GM18499 (cell line): ENCODE measurements around the gene PIGR.

ENCODE experiments used
- ATAC-seq: cut with Tn5 transposase; IDR thresholded peaks from one replicate; pipeline ENCODE4 v1.9.1; 2021; ENCODE audit warnings: moderate number of reproducible peaks; ENCODE audit not compliant: insufficient read depth, unreplicated experiment

PIGR gene

GRCh38 chr1:206913766-206914537, 32.3 kb downstream of the PIGR start:
- no peak for ATAC-seq

GRCh38 chr1:206912445-206913095, 33.7 kb downstream of the PIGR start:
- peak; percentile 46 for ATAC-seq

GRCh38 chr1:206911064-206911663, 35.1 kb downstream of the PIGR start:
- no peak for ATAC-seq

DNA sequence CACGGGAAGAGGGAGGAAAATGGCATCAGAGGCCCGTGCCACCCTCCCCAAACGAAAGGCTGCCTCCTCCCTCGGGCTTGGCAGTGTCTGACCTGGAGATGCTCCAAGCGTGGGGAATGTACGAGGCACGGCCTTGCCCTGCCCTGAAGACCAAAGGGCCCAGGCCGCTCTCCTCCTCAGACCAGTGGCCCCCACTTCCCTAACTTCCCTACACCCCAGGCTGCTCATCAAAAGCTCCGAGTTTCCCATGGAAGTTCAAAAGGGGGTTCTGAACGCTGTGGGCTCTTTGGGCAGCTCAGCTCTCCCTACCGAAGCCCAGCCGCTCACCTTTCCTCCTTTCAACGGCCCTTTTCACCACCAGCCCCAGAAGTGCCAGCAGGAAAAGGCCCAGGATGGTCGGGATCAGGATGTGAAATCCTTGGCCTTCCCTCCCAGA, 36.4 kb downstream of the PIGR start:
- ATAC-seq: no peak

- no peak for ATAC-seq
Observed at GRCh38 chr1:206909161-206909882, 36.9 kb downstream of the PIGR start.

DNA sequence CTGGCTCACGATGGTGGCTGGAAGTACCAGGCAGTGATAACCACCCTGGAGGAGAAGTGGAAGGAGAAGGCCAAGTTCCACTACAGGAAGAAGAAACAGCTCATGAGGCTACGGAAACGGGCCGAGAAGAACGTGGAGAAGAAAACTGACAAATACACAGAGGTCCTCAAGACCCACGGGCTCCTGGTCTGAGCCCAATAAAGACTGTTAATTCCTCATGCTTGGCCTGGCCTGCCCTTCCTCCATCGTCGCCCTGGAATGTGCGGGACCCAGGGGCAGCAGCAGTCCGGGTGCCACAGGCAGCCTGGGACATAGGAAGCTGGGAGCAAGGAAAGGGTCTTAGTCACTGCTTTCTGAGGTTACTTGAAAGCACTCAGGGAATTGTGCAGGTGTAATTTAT, 38.2 kb downstream of the PIGR start:
- no peak for ATAC-seq

- no peak for ATAC-seq
Observed at GRCh38 chr1:206907304-206907991, 38.8 kb downstream of the PIGR start.

DNA sequence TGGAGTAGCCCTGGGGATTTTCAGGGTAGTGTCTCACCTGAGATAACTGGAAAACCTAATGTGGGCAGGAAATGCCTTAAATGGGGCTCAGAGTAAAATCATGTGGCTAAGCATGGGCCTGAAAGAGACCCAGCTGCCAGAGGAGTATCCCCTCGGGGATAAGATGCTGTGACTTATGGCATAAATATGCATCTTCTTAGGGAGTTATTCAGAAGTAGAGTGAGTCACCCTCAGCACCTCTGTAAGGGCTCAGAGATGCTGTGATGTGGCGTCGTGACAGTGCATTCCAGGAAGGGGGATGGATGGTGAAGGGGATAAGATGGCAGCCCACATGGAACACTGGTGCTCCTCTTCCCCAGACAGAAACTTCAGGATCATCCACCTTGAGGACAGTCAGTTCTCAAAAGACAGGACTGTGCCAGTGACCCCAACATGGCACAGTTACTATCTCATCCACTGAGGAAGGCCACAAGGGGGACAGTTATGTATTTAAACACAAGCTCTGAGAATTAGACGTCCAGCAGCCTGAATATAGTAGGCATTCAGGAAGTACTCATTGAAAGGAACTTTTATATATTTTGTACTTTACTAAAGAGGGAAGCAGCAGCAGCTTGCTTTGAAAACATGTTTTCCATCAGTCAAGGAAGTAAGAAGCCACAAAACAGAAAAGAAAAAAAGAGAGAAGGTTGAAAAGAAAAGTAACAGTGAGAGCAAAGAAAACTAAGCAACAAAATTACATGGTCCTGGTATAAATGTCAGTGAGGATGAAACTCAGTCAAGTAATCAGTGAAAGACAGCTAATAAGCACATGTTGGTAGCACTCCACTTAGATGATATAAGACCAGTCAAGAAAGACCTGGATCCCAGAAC, 40.7 kb downstream of the PIGR start:
- peak; percentile 58 for ATAC-seq

GRCh38 chr1:206904423-206905142, 41.7 kb downstream of the PIGR start:
- no peak for ATAC-seq

DNA sequence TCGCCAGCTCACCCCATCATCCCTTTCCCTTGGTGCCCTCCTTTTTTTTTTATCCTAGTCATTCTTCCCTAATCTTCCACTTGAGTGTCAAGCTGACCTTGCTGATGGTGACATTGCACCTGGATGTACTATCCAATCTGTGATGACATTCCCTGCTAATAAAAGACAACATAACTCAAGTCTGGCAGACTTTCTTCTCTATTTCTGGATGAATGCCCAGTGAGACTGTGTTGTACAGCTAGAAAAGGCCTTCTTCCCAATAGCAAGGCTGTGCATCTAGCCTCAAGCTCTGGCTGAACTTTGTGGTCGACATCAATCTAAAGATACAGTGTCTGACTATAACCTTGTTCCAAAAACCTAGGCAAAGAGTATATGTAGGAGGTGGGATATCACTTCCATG, 42.6 kb downstream of the PIGR start:
- no peak for ATAC-seq

GRCh38 chr1:206902702-206903101, 43.6 kb downstream of the PIGR start:
- ATAC-seq: no peak

- ATAC-seq: no peak
Observed at GRCh38 chr1:206901944-206902343, 44.3 kb downstream of the PIGR start.

DNA sequence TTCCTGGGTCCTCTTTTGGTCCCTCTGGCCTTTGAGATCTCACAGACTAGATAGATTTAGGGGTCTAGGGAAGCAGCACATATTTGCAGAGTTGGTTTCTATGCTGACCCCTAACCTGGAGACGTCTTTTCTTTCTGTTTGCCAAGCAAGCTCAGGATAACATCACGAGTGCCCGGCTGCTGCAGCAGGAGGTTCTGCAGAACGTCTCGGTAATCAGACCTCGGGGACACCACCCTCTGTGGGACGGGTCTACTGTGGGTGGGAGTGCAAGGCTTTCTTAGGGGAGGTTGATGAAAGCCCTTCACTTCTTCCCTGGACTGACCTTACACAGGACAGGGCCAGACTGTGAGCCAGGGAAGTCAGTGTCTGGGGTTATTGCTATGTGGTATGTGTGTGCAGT, 46.1 kb downstream of the PIGR start:
- no peak for ATAC-seq

GRCh38 chr1:206899717-206900116, 46.5 kb downstream of the PIGR start:
- no peak for ATAC-seq

DNA sequence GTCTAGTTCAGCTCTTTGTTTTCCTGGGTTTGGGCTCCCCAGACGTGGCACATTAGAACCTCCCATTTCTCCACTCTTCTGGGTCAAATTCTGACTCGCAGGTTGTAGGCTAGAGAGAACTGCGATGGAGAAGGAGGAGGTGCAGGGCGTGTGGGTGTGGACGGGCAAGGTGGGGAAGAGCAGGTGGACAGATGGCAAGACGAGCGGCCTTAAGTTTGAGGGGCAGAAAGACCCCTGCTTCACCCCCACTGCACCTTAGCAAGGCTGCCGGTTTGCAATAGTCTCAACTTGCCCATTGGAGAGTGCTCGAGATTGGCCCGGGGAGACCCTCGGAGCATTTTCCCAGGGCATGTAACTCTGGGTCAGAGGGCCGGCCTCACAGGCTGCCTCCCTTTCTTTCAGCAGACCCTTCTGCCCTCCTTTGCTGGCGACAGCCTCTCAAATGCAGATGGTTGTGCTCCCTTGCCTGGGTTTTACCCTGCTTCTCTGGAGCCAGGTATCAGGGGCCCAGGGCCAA, 47.3 kb downstream of the PIGR start:
- no peak for ATAC-seq

DNA sequence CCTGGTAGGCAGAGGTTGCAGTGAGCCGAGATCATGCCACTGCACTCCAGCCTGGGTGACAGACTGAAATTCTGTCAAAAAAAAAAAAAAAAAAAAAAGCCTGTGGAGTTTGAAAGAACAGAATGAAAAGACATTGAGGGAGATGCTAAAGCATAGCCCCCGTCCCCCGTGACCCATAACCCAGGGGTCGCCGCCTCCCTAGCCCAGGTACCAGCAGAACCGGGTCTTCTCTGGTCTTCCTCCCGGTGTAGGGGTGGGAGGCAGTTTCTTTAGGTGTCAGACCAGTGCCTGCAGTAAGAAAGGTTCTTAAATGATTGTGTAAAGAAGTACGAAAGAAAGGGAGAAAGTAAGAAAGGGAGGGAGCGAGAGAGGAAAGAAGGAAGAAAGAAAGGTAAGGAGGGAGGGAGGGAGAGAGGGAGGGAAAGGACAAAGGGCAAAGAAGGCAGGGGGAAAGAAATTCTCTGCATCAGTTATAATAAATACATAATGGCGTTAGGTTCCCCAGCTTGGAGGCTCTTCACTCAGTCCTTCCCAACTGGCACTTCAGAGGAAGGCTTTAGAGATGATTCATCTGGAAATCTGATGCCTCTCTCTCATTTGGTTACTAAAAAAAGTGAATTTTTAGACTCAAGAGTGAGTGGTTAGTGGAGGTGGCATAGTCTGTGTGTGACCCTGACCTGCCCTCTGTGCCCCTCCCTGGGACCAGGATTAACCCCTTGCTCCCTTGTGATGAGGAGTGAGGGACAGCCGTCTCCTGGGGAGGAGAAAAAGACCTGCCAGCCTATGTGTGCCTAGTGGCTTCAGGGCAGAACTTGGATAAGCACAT, 48.0 kb downstream of the PIGR start:
- ATAC-seq: no peak

GRCh38 chr1:206897175-206897574, 49.1 kb downstream of the PIGR start, which contains the start of gene IL24:
TSS of gene IL24 (plus strand) at chr1:206897443. CDS start at chr1:206897833, 390 bp downstream.
- no peak for ATAC-seq

DNA sequence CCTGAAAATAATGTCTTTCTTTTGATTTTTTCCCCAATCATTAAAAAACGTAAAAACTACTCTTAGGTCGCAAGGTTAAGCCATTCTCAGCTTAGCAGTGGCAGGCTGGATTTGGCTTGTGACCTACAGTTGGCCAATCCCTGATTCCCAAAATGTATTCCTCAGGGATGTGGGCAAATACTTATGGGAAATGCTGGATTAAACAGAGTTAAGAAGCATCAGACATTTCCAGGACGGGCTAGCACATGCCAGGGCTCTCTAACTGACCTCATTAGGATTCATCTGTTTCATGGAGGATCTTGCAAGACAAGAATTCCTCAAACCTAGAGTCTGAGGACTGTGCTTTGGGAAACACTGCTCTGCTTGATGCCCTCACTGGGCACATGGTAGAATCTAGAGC, 50.0 kb downstream of the PIGR start:
- no peak for ATAC-seq
